SKM-1 treated with dmso at 0.1 percent for 144 hours (cell line): ENCODE measurements around the gene KDM2A.

ENCODE experiments used
- DNase-seq: peaks from one replicate; lab custom pipeline; 2025; ENCODE audit not compliant: unreplicated experiment; lab: John Stamatoyannopoulos, UW

The KDM2A gene

DNA sequence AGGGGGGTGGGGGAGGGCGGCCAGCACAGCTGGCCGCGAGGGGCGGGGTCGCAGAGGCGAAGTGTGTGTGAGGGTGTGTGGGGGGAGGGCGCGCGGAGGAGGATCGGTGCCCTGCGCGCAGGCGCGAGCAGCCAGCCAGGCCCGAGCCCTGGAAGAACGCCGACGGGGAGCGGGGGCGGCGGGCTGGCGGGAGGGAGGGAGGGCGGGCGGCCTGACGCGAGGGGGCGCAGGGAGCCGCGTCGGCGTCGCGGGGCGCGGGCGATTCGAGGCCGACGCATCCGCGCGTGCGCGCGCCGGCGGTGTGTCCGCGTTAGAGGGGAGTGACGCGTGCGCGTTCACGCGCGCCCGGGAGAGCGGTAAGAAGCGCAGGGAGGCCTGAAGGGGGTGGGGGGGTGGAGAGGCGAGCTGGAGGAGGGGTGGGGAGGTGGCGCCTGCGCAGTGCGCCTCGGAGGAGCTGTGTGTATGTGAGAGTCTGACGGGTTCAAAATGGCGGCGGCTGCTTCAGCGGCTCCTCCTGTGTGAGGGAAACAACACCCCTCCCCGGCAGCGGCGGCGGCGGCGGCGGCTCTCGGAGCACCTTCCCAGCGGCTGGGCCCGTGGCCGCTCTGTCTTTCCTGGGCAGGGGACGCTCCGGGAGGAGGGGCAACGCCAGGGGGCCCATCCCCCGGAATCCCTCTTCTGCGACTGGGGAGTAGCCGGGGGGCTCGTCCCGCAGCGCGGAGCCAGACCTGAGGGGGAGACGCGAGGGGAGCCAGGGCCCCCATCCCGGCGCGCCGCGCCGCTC, at the start of gene KDM2A:
TSS of gene KDM2A (plus strand) at position 463 of the 784 bp plus-strand sequence. CDS start 2,054 bp downstream, outside the sequence.
- DNase-seq, result peak; percentile 89

- peak; percentile 56 for DNase-seq
These were observed 47.4 kb upstream of the KDM2A start for GRCh38 chr11:67071420-67072284.

DNA sequence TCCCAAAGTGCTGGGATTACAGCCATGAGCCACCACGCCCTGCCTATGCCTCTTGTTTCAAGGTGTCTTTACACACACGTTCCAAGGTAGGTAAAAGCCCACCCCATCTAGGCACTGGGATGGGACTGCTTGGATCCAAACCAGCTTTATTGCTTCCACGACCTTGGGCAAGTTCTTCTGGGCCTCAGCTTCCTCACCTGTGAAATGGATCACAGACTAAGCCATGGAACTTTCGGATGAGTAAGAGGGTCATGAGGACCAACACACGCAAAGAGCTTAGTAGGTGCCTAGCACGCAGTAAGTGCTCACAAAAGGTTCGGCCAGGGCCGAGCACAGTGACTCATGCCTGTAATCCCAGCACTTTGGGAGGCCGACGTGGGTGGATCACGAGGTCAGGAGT, 46.8 kb upstream of the KDM2A start:
- no peak for DNase-seq

- DNase-seq, result no peak
These were observed 45.2 kb upstream of the KDM2A start for GRCh38 chr11:67073908-67074307.

DNA sequence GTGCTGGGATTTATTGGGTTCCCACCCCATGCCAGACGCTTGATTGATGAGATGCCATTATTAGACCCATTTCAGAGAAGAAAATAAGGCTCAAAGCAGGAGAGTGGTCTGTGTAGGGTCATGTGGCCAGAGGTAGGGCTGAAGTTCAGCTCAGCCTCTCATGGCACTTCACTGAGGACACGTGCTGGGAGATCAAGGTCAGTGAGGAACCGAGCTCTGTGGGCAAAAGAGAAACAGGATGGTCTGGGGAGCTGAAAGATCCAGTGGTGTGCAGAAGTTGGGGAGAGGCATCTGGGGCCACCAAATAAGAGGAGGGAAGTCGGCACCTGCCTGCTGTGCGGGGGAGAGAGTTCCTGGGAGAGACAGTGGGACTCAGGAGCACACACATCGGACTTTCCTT, 42.9 kb upstream of the KDM2A start:
- no peak for DNase-seq

- no peak for DNase-seq
These were observed 39.9 kb upstream of the KDM2A start for GRCh38 chr11:67079065-67079705.

DNA sequence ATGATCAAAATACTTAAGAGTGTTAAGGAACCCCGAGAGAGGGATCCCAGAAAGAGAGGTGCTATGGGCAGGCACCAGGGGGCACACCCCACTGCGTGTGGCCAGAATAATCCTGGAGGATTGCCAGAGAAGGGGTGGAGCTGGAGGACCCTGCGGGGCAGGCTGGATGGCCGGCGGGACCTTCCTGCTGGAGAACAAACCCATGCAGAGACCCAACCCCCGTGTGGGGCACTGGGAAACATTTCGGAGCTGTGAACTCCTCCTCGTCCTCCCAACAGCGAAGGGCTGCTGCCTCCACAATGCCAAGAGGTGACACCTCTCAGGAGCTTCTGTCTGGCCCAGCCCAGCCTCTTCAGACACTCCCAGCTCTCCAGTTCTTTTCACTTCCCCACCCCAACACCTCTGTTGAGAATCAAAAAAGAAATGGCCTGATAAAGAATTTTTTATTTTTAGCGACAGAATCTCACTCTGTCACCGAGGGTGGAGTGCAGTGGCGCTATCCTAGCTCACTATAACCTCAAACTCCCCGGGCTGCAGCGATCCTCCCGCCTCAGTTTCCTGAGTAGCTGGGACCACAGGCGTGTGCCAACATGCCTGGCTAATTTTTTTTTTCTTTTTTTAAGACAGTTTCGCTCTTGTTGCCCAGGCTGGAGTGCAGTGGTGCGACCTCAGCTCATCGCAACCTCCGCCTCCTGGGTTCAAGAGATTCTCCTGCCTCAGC, 36.8 kb upstream of the KDM2A start:
- no peak for DNase-seq

- DNase-seq, result no peak
These were observed 35.2 kb upstream of the KDM2A start for GRCh38 chr11:67083786-67084366.

- DNase-seq, result no peak
These were observed 33.4 kb upstream of the KDM2A start for GRCh38 chr11:67085617-67086016.

- DNase-seq, result no peak
These were observed 28.3 kb upstream of the KDM2A start for GRCh38 chr11:67090717-67091116.

DNA sequence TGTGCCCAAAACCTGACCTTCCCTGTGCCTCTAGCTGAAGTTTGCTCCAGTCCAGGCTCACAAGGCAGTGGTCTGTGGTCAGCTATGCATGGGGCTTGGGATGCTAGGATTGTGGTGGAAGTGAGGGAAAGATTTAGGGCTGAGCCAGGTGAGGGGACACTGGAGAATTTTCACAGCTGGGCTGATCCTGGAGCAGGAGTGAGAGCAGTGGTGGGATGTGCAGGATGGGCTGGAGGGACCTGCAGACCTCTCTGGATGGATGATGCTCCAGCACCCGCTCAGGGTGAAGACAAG, 23.9 kb upstream of the KDM2A start:
- no peak for DNase-seq

GRCh38 chr11:67098799-67099429, 20.1 kb upstream of the KDM2A start:
- no peak for DNase-seq

GRCh38 chr11:67099831-67100324, 19.2 kb upstream of the KDM2A start:
- DNase-seq, result no peak

GRCh38 chr11:67102664-67103063, 16.4 kb upstream of the KDM2A start:
- no peak for DNase-seq

DNA sequence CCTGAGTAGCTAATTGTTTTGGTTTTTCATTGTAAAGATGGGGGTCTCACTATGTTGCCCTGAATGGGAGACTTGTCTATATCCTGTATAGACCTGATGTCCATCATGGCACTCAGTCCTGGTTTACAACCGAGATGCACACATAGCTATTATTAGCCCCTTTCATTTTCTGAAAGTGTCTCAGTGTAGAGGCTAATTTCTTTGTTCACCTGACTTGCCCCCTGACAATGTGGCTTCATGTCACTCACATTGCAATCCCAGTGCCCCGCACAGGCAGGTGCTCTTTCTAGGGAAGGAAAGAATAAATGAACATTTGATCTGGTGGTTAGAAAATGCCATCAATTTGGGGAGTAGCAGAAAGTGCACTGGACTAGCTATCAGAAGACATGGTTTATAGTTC, 13.1 kb upstream of the KDM2A start:
- DNase-seq, result no peak

- no peak for DNase-seq
These were observed 7.8 kb upstream of the KDM2A start for GRCh38 chr11:67111261-67111660.

GRCh38 chr11:67113231-67113721, 5.8 kb upstream of the KDM2A start:
- DNase-seq, result peak; percentile 76

- no peak for DNase-seq
These were observed 4.7 kb upstream of the KDM2A start for GRCh38 chr11:67114275-67114896.

GRCh38 chr11:67116758-67117105, 2.3 kb upstream of the KDM2A start:
- no peak for DNase-seq

DNA sequence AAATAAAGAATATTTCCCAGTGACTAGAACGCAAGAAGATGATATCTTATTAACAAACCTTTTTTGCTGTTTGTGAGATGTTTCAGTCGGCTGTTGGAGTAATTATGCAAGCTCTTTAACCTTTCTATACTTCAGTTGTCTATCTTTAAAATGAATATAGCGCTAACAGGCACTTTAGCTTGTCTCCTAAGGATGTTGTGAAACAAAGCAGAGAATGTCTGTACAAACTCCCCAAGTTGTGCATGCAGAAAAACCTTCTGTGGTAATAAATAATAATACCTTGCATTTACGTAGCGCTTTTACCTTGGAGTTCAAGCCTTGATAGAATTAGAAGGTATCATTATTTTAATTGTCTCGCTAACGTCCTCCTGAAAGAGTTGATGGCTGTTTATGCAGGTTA, 1.9 kb upstream of the KDM2A start:
- DNase-seq, result no peak
